ENCODE results near the gene PDGFB. TPM values are rescaled to one million over a fixed set of nuclear protein-coding genes. Genes with fewer than 3 reads are reported as not detected.

The PDGFB gene
- total RNA-seq, 4 donors from 2014 or later = 12.2 to 22.3 (median 17.5) TPM

DNA sequence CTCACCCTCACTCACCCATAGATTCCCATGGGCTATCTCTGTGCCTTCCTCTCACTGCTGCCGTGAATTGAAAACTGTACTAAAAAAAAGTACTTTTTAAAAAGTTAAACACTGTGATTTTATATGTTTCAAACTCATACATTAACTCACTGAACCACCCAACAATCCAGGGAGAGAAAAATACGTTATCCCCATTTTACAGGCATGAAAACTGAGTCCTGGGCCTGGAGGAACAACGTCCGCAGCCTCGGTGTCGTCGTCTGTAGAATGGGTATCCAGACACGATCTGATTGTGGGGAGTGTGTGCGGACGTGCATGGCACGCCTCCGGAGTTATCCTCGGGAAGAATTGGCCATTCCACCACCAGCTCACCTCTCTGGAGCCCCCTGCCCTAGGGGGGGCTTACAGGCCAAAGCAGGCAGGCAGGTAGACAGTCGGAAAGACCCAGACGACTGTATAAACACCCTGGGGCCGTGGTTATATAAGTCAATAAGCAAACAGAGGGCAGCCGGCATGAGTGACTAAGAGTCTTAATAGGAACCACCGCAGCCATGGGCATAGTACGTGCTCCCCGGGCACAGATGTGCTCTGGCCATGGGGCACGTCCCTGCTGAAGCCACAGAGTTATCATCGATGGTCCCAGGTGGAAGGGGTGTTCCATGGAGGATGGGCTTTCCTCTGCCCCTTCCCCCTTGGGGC lies 7.1 kb upstream of the PDGFB start:
- 69 to 70% methylated on average over 22 of the region's 22 CpGs for WGBS, 2 donors
- DNase-seq (ENCODE audit: low spot score in 2 of 2) = no peak
- intact Hi-C loops (cut with DNase I; ENCODE audit: low total_unique reads) = no loop called here
- H3K4me3 ChIP-seq (ENCODE audit: low read depth, poor library complexity, severe bottlenecking) = no peak overlapping the region
- no peak for TF ChIP-seq POLR2A (IDR thresholded peaks at IDR 0.05)
- TF ChIP-seq, protein P1, sequence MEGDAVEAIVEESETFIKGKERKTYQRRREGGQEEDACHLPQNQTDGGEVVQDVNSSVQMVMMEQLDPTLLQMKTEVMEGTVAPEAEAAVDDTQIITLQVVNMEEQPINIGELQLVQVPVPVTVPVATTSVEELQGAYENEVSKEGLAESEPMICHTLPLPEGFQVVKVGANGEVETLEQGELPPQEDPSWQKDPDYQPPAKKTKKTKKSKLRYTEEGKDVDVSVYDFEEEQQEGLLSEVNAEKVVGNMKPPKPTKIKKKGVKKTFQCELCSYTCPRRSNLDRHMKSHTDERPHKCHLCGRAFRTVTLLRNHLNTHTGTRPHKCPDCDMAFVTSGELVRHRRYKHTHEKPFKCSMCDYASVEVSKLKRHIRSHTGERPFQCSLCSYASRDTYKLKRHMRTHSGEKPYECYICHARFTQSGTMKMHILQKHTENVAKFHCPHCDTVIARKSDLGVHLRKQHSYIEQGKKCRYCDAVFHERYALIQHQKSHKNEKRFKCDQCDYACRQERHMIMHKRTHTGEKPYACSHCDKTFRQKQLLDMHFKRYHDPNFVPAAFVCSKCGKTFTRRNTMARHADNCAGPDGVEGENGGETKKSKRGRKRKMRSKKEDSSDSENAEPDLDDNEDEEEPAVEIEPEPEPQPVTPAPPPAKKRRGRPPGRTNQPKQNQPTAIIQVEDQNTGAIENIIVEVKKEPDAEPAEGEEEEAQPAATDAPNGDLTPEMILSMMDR (IDR thresholded peaks at IDR 0.05) = peak in 1 of 3 donors; percentile 42

DNA sequence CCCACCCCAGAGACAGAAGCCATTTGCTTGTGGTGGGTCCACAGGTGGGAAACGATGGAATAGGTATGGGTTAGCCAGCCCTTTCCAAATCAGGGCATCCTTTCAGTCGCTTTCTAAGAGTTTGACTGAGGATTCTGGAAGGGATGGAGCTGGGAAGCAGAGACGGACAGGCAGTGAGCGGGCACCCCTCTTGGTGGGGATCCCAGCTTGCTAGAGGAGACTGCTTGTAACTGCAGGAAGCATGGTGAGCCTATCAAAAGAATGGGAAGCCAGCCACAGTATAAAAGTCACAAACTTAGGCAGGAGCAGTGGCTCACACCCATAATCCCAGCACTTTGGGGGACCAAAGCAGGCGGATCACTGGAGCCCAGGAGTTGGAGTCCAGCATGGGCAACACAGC lies 6.1 kb upstream of the PDGFB start:
- no peak overlapping the region for H3K4me3 ChIP-seq (ENCODE audit: low read depth, poor library complexity, severe bottlenecking)
- 90 to 94% methylated on average over 5 of the region's 5 CpGs for WGBS, 2 donors
- TF ChIP-seq, protein P1 (IDR thresholded peaks at IDR 0.05) = no peak
- no peak for TF ChIP-seq POLR2A (IDR thresholded peaks at IDR 0.05)
- intact Hi-C loops (cut with DNase I; ENCODE audit: low total_unique reads) = no loop called here
- DNase-seq (ENCODE audit: low spot score in 2 of 2) = no peak

DNA sequence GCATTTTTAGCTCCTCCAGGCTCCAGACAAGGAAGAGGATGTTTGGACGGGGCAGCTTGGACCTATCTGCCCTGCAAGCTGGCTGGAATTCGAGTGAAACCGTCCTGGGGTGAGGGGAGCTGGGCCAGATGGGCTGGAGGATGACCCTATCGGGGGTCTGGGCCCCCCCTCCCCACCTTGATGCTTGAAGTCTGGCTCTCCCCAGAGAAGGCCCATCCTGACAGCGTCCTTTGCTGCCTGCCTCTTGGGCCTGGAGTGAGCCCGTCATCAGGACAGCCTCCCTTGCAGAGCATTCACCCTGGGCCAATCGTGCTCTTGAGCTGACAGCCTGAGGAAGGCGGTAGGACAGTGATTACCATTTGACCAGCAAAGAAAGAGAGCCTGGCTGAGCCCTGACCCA lies 5.3 kb upstream of the PDGFB start:
- 58 to 66% methylated on average over 6 to 8 of the region's 8 CpGs for WGBS, 2 donors

DNA sequence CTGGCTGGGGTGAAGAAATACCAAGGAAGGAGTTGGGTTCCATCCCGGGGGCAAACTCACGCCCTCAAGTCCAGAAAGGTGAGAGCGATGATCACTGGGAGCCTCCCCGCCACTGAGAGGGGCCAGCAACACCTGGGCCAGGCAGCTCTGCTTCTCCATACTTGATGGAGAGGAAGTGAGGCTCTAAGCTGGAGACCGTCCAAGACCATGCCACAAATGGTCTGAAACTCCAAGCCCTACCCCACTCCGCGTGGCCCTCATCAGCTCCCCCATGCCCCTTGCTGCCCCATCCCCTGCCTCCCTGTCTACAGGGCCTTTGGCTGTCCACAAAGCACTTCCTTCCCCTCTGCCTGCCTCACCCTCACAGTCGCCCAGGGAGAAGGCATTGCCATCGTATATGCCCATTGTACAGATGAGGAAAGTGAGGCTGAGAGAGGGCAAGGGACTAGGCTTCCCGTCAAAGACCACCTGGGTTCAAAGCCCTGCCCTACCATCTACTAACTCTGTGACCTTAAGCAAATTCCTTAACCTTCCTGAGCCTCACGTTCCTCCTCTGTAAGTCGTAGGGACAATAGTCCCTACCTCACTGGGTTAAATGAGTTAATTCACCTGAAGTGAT lies 4.4 kb upstream of the PDGFB start:
- WGBS, 2 donors = 82 to 91% methylated on average over 12 of the region's 12 CpGs
- DNase-seq (ENCODE audit: low spot score in 2 of 2) = no peak
- no peak for TF ChIP-seq POLR2A (IDR thresholded peaks at IDR 0.05)
- TF ChIP-seq, protein P1 (IDR thresholded peaks at IDR 0.05) = no peak
- no peak overlapping the region for H3K4me3 ChIP-seq (ENCODE audit: low read depth, poor library complexity, severe bottlenecking)
- intact Hi-C loops (cut with DNase I; ENCODE audit: low total_unique reads) = no loop called here

More for the DNA sequence above, 5.3 kb upstream of the PDGFB start:
- H3K4me3 ChIP-seq (ENCODE audit: low read depth, poor library complexity, severe bottlenecking) = no peak overlapping the region
- no peak for DNase-seq (ENCODE audit: low spot score in 2 of 2)
- TF ChIP-seq, protein P1 (IDR thresholded peaks at IDR 0.05) = no peak
- no peak for TF ChIP-seq POLR2A (IDR thresholded peaks at IDR 0.05)
- intact Hi-C loops (cut with DNase I; ENCODE audit: low total_unique reads) = no loop called here

DNA sequence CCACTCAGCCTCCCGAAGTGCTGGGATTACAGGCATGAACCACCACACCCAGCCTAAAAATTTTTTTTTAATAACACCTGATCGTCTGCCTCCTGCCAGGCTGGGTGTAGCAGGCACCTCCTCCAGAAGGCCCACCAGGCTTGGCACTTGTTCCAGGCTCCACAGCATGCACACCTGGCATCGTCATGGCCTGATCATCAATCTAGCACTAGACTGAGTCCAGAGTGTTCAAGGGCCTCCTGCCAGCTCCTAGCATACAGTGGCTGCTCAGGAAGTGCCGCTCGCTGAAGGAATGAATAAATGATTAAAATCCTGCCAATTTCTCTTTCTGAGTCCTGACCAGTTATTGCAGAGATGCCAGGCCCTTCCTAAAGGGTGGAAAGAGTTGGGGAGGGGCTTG lies 3.5 kb upstream of the PDGFB start:
- DNase-seq (ENCODE audit: low spot score in 2 of 2) = no peak
- H3K4me3 ChIP-seq (ENCODE audit: low read depth, poor library complexity, severe bottlenecking) = no peak overlapping the region
- 60 to 66% methylated on average over 5 of the region's 5 CpGs for WGBS, 2 donors
- TF ChIP-seq, protein P1 (IDR thresholded peaks at IDR 0.05) = no peak
- no peak for TF ChIP-seq POLR2A (IDR thresholded peaks at IDR 0.05)
- intact Hi-C loops (cut with DNase I; ENCODE audit: low total_unique reads) = no loop called here
